Measurements from ENCODE around the gene EVI5. TPM values are rescaled to one million over a fixed set of nuclear protein-coding genes. Genes with fewer than 3 reads are reported as not detected.
"Not testable (repeated sequence)": the region's sequence is repeated elsewhere in the genome, so short reads cannot be mapped to it uniquely, and the experiment has no call there.

EVI5 gene
- total and polyA plus RNA-seq, 8 donors = 1.8 to 200 (median 52.0) TPM

GRCh38 chr1:92638498-92638897 lies 146.4 kb downstream of the EVI5 start:
- no peaks in the 10 kb centered on the region for H3K9me3 ChIP-seq
- TF ChIP-seq CTCF (IDR thresholded peaks at IDR 0.05) = no peak
- TF ChIP-seq POLR2A (IDR thresholded peaks at IDR 0.05) = no peak
- TF ChIP-seq EP300 (IDR thresholded peaks at IDR 0.05) = no peak
- TF ChIP-seq POLR2AphosphoS5 (IDR thresholded peaks at IDR 0.05) = no peak
- DNase-seq = no peak
- peaks cover 14 to 25% (median 20%) of the 10 kb centered on the region in 4 donors for H3K36me3 ChIP-seq
- H3K27ac ChIP-seq = no peak overlapping the region
- no peak overlapping the region for H3K4me3 ChIP-seq
- no peaks in the 10 kb centered on the region for H3K27me3 ChIP-seq
- intact Hi-C loops (cut with DNase I; ENCODE audit: low total_unique reads) = no loop called here
- H3K4me1 ChIP-seq = no peaks in the 10 kb centered on the region

GRCh38 chr1:92635203-92635602 lies 149.7 kb downstream of the EVI5 start:
- WGBS, 5 donors = 94 to 96% (median 96%) methylated on average over 15 to 16 of the region's 16 CpGs
- H3K27me3 ChIP-seq; H3K4me3 ChIP-seq; intact Hi-C loops (cut with DNase I; ENCODE audit: low total_unique reads); H3K9me3 ChIP-seq; DNase-seq; H3K4me1 ChIP-seq; H3K27ac ChIP-seq: not testable (repeated sequence)
- peaks cover 14 to 21% (median 20%) of the 10 kb centered on the region in 4 donors for H3K36me3 ChIP-seq

- Histone ChIP-seq H3K36me3 (peaks cover 0 to 45% (median 42%) of the 10 kb centered on the region in 4 donors), H3K9me3 (no peaks in the 10 kb centered on the region), H3K4me3 (no peak overlapping the region), H3K27ac (no peak overlapping the region), H3K27me3 (no peaks in the 10 kb centered on the region), H3K4me1 (no peaks in the 10 kb centered on the region)
- DNase-seq = peak in 1 of 2 donors; percentile 18
- TF ChIP-seq POLR2A (IDR thresholded peaks at IDR 0.05) (no peak), CTCF (IDR thresholded peaks at IDR 0.05) (peak in 2 of 7 experiments; percentile 10 to 35)
- intact Hi-C loops (cut with DNase I; ENCODE audit: low total_unique reads) = no loop called here
- WGBS, 5 donors = 81 to 89% (median 87%) methylated on average over 3 of the region's 3 CpGs
Measured at GRCh38 chr1:92623187-92623778, 161.6 kb downstream of the EVI5 start.

GRCh38 chr1:92619466-92620189 lies 165.3 kb downstream of the EVI5 start:
- no peak for DNase-seq
- no peaks in the 10 kb centered on the region for H3K4me1 ChIP-seq
- 87 to 93% (median 89%) methylated on average over 13 of the region's 13 CpGs for WGBS, 5 donors
- TF ChIP-seq CTCF (IDR thresholded peaks at IDR 0.05) (no peak), POLR2AphosphoS5 (IDR thresholded peaks at IDR 0.05) (no peak), EP300 (IDR thresholded peaks at IDR 0.05) (no peak), POLR2A (IDR thresholded peaks at IDR 0.05) (no peak)
- no peaks in the 10 kb centered on the region for H3K9me3 ChIP-seq
- H3K27me3 ChIP-seq = no peaks in the 10 kb centered on the region
- H3K36me3 ChIP-seq = peaks cover 0 to 73% (median 65%) of the 10 kb centered on the region in 4 donors
- no peak overlapping the region for H3K27ac ChIP-seq
- H3K4me3 ChIP-seq = no peak overlapping the region
- intact Hi-C loops (cut with DNase I; ENCODE audit: low total_unique reads) = no loop called here

- 82 to 96% (median 92%) methylated on average over 2 of the region's 2 CpGs for WGBS, 5 donors
- intact Hi-C loops (cut with DNase I; ENCODE audit: low total_unique reads) = no loop called here
- no peak for TF ChIP-seq POLR2AphosphoS5 (IDR thresholded peaks at IDR 0.05)
- no peaks in the 10 kb centered on the region for H3K4me1 ChIP-seq
- no peak for DNase-seq
- H3K4me3 ChIP-seq = no peak overlapping the region
- H3K27me3 ChIP-seq = no peaks in the 10 kb centered on the region
- no peaks in the 10 kb centered on the region for H3K9me3 ChIP-seq
- H3K27ac ChIP-seq = no peak overlapping the region
- peaks cover 6 to 30% (median 21%) of the 10 kb centered on the region in 4 donors for H3K36me3 ChIP-seq
Measured at GRCh38 chr1:92601044-92601443, 183.9 kb downstream of the EVI5 start.
